ENCODE results near the gene PPM1H. TPM values are rescaled to one million over a fixed set of nuclear protein-coding genes. Genes with fewer than 3 reads are reported as not detected.
"Not testable (repeated sequence)": the region's sequence is repeated elsewhere in the genome, so short reads cannot be mapped to it uniquely, and the experiment has no call there.

The PPM1H gene
- total RNA-seq, 1 donor from 2014 or later: not detected

DNA sequence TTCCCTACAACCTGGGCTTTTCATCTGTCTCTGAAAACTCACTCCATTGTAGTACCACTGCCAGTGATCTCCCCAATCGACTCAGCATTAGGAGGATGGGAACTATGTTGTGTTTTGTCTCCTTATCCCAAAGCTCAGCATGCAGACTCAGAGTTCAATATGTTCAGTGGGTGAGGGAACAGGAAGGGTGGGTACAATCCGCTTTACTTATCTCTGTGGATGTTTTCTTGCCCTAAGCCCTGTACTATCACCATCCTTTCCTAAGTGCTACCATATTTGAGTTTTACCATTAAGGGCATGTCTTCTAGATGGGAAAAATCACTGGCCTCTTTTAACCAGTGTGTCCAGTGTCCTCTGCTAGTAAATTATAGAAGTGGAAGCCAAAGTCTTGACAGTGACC, 107.1 kb downstream of the PPM1H start:
- Mint-ChIP-seq H3K36me3 (ENCODE audit: low read depth) (no peaks in the 10 kb centered on the region), H3K9me3 (no peaks in the 10 kb centered on the region), H3K4me3 (no peak overlapping the region), H3K27me3 (ENCODE audit: insufficient read depth) (peaks cover 7% of the 10 kb centered on the region), H3K27ac (no peak overlapping the region), H3K4me1 (ENCODE audit: low read depth) (no peaks in the 10 kb centered on the region)
- no peak for DNase-seq (ENCODE audit: low spot score)
- intact Hi-C loops (cut with micrococcal nuclease): no loop called here

DNA sequence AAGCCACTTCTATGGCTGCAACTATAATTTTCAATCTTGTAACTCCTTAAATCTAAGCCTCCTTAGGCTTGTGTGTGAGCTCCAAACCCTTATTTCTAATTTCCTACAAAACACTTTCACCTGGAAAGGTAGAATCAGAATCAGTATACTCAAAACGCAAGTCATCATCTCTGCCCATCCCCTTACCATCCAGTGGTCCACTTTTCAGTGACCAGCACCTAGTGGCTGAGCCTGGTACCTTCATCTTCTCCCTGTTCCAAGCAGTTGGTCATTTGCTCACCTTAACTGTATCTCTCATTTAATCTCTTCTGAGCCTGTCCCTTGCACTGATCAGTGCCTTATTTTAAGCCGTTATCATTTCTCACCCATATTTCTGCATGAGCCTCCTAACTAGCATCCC, 107.9 kb downstream of the PPM1H start:
- intact Hi-C loops (cut with micrococcal nuclease): no loop called here
- Mint-ChIP-seq H3K36me3 (ENCODE audit: low read depth) (no peaks in the 10 kb centered on the region), H3K9me3 (no peaks in the 10 kb centered on the region), H3K27me3 (ENCODE audit: insufficient read depth) (peaks cover 12% of the 10 kb centered on the region), H3K27ac (no peak overlapping the region), H3K4me1 (ENCODE audit: low read depth) (no peaks in the 10 kb centered on the region), H3K4me3 (no peak overlapping the region)
- no peak for DNase-seq (ENCODE audit: low spot score)

DNA sequence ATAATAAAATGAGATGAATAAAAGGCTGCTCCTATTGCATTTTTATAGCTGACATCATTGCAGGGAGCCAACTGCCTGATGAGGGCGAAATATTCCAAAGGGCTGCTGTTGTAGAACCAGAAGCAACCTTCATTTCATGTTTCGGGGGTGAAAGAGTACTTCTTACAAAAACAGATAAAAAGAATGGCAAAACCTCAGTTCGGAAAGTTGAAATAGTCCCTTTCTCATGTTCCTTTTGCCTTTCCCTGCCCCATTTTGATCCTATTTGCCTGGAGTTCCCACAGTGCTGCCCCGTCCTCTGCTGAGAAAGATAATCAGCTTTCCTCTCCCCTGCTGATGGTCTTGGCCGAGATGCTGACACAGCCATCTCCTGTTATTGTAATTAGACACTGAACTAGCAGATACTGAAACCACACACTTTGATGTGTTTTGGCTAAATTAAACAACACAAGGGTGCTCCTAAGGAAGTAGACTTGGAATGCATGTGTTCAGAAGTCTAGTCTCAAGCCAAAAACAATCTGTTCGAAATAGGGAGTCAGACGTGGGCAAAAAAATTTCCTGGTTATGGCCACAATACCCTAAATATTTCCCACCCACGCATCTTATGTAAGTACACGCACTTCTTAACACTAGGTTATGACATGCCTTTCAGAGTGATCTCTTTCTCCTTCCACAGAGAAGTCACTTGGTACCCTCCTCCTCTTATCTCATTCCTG, 117.2 kb downstream of the PPM1H start:
- intact Hi-C loops (cut with micrococcal nuclease): no loop called here
- Mint-ChIP-seq H3K4me3 (no peak overlapping the region), H3K36me3 (ENCODE audit: low read depth) (no peaks in the 10 kb centered on the region), H3K27me3 (ENCODE audit: insufficient read depth) (peaks cover 29% of the 10 kb centered on the region), H3K9me3 (no peaks in the 10 kb centered on the region), H3K4me1 (ENCODE audit: low read depth) (peaks cover 14% of the 10 kb centered on the region), H3K27ac (no peak overlapping the region)
- no peak for DNase-seq (ENCODE audit: low spot score)

DNA sequence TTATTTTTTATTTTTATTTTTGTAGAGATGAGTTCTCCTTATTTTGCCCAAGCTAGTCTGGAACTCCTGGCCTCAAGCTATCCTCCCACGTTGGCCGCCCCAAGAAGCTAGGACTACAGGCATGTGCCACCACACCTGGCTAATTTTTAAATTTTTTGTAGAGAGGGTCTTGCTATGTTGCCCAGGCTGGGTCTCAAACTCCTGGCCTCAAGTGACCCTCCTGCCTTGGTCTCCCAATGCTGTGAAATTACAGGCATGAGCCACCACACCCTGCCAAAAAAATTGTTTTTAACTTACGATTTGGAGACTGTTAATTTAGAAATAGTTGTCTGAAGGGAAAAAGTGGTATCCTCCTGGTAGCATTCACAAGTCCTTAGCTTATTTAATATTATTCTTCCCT, 120.7 kb downstream of the PPM1H start:
- no peak for DNase-seq (ENCODE audit: low spot score)
- intact Hi-C loops (cut with micrococcal nuclease): loop anchor here (5.0 kb wide), 1 partner anchor 377 kb away; no protein-coding TSS in a partner anchor
- H3K4me1 Mint-ChIP-seq (ENCODE audit: low read depth): peaks cover 16% of the 10 kb centered on the region
- H3K27ac Mint-ChIP-seq: no peak overlapping the region
- no peaks in the 10 kb centered on the region for H3K9me3 Mint-ChIP-seq
- peaks cover 27% of the 10 kb centered on the region for H3K27me3 Mint-ChIP-seq (ENCODE audit: insufficient read depth)
- H3K4me3 Mint-ChIP-seq: no peak overlapping the region
- H3K36me3 Mint-ChIP-seq (ENCODE audit: low read depth): no peaks in the 10 kb centered on the region

DNA sequence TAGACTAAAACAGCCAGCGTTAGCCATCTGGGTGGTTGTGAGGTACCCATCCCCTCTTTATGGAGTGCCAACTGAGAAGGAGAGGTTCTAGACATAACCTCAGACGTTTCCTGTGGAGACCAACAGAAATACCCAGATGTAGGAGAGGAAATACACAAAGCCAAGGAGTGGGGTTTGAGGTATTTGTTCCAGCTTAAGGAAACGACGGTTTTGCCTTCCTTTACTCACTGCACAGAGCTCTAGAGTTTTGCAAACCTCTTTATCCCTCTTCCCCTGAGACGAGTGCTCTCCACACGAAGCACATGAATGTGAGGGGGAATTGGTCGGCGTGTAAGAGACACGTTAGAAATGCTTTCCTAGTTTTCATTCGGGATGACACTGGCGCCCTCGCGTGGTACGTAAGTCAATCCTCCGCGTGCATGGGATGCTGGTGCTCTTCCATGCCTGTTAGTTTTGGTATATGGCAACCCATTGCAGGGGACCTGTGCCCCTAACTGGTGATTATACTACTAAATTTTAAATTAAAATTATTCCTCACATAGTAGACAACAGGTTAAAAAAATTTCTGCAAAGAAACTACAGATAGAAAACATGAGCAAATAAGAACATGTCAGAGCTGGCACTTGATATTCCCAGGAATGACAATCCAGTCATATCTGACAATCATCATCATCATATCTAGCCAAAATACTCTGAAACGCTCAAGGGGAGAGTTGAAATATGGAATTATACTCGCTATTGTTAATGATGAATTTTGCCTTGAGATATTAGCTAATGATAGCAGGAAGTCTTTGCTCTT, 121.7 kb downstream of the PPM1H start:
- no peaks in the 10 kb centered on the region for H3K36me3 Mint-ChIP-seq (ENCODE audit: low read depth)
- intact Hi-C loops (cut with micrococcal nuclease): loop anchor here (5.0 kb wide), 1 partner anchor 376 kb away; no protein-coding TSS in a partner anchor
- H3K4me3 Mint-ChIP-seq: no peak overlapping the region
- no peaks in the 10 kb centered on the region for H3K9me3 Mint-ChIP-seq
- no peak overlapping the region for H3K27ac Mint-ChIP-seq
- H3K27me3 Mint-ChIP-seq (ENCODE audit: insufficient read depth): peaks cover 25% of the 10 kb centered on the region
- DNase-seq (ENCODE audit: low spot score): peak; percentile 7
- H3K4me1 Mint-ChIP-seq (ENCODE audit: low read depth): peaks cover 22% of the 10 kb centered on the region

DNA sequence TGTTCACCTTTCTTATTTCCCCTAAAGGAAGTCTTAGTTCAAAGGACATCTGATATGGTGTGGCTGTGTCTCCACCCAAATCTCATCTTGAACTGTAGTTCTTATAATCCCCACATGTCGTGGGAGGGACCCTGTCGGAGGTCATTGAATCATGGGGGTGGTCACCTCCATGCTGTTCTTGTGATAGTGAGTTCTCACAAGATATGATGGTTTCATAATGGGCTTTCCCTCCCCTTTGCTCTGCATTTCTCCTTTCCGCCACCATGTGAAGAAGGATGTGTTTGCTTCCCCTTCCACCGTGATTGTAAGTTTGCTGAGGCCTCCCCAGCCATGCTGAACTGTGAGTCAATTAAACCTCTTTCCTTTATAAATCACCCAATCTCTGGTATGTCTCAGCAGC, 123.5 kb downstream of the PPM1H start:
- intact Hi-C loops (cut with micrococcal nuclease): loop anchor here (5.0 kb wide), 1 partner anchor 374 kb away; no protein-coding TSS in a partner anchor
- H3K27ac Mint-ChIP-seq; H3K4me3 Mint-ChIP-seq; DNase-seq (ENCODE audit: low spot score); H3K9me3 Mint-ChIP-seq; H3K36me3 Mint-ChIP-seq (ENCODE audit: low read depth): not testable (repeated sequence)
- Mint-ChIP-seq H3K4me1 (ENCODE audit: low read depth) (peaks cover 18% of the 10 kb centered on the region), H3K27me3 (ENCODE audit: insufficient read depth) (peaks cover 19% of the 10 kb centered on the region)

DNA sequence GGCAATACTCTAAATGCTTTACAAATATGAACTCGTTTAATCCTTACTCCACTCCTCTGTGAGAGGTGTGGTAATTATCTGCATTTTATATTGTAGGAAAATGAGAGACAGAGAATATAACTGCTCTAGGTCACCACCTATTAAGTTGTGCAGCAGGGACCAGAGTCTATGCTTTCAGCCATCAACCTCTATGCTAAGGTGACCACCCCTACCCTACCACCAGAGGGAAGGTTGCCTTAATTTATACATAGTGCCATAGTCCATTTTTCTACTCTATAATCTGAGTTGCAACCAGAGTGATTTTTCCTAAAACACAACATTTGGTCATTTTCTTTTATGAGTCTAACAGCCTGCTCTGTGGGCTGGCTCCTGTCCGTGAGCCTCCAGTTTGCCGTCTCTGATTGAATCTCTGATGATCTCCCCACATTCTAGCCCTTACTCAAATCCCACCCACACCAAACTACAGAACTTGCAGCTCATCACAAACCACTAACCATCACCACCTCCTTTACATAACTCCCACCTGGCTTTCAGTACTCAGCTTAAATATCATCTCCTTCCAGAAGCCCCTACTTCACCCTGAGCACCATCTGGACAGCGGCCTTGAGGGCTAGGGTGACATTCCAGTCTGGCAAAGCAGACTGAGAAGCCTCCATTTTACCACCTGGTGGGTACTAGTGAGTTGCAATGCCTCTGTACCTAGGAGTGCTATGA, 126.6 kb downstream of the PPM1H start:
- H3K36me3 Mint-ChIP-seq (ENCODE audit: low read depth): no peaks in the 10 kb centered on the region
- intact Hi-C loops (cut with micrococcal nuclease): no loop called here
- H3K4me3 Mint-ChIP-seq: no peak overlapping the region
- DNase-seq (ENCODE audit: low spot score): no peak
- H3K9me3 Mint-ChIP-seq: no peaks in the 10 kb centered on the region
- H3K4me1 Mint-ChIP-seq (ENCODE audit: low read depth): peaks cover 16% of the 10 kb centered on the region
- no peak overlapping the region for H3K27ac Mint-ChIP-seq
- peaks cover 3% of the 10 kb centered on the region for H3K27me3 Mint-ChIP-seq (ENCODE audit: insufficient read depth)

DNA sequence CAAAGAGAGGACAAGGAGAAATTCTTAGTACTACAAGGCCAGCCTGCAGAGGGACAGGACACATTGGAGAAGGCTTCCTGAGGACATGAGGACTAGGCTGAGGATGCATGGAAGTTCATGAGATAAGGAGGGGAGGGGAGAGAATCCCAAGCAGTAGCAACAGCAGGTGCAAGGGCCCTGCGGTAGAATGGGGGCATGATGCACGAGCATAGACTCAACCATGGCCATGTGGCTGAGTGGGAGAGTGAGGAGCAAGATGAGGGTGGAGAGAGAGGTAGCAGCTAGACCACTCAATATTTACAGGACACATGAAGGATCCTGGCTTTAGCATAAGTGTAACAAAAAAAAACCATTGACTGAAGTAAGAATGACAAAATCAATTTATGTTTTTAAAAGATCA, 128.1 kb downstream of the PPM1H start:
- Mint-ChIP-seq H3K4me3 (no peak overlapping the region), H3K9me3 (no peaks in the 10 kb centered on the region), H3K27me3 (ENCODE audit: insufficient read depth) (peaks cover 2% of the 10 kb centered on the region), H3K36me3 (ENCODE audit: low read depth) (no peaks in the 10 kb centered on the region), H3K4me1 (ENCODE audit: low read depth) (peaks cover 8% of the 10 kb centered on the region), H3K27ac (no peak overlapping the region)
- DNase-seq (ENCODE audit: low spot score): no peak
- intact Hi-C loops (cut with micrococcal nuclease): no loop called here

DNA sequence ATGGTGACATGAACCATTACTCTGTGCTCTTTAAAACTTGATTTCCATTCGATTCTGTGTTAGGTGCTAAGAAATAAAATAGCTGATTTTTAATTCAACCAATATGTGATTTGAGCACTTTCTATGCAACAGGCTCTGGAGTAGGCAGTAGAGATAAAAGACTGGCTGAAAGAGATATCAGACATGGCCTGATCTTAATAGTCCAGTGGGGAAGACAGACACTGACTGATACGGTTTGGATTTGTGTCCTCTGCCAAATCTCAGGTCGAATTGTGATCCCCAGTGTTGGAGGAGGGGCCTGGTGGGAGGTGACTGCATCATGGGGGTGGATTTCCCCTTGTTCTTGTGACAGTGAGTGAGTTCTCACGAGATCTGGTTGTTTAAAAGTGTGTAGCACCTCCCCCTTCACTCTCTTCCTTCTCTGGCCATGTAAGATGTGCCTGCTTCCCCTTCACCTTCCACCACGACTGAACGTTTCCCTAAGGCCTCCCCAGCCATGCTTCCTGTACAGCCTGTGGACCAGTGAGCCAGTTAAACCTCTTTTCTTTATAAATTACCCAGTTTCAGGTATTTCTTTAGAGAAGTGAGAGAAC, 128.6 kb downstream of the PPM1H start:
- H3K27ac Mint-ChIP-seq: no peak overlapping the region
- H3K36me3 Mint-ChIP-seq (ENCODE audit: low read depth): no peaks in the 10 kb centered on the region
- intact Hi-C loops (cut with micrococcal nuclease): no loop called here
- H3K27me3 Mint-ChIP-seq (ENCODE audit: insufficient read depth): peaks cover 2% of the 10 kb centered on the region
- no peak for DNase-seq (ENCODE audit: low spot score)
- H3K4me3 Mint-ChIP-seq: no peak overlapping the region
- H3K9me3 Mint-ChIP-seq: no peaks in the 10 kb centered on the region
- peaks cover 8% of the 10 kb centered on the region for H3K4me1 Mint-ChIP-seq (ENCODE audit: low read depth)

DNA sequence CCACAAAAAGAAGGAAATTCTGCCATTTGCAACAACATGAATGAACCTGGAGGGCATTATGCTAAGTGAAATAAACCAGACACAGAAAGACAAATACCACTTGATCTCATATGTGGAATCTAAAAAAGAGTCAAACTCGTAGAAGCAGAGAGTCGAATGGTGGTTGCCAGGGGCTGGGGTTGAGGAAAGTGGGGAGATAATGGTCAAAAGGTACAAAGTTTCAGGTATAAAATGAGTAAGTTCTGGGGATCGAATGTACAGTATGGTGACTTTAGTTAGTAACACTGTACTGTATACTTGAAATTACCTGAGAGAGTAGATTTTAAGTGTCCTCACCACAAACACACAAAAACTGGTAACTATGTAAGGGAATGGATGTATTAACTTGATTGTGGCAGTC, 129.4 kb downstream of the PPM1H start:
- peaks cover 2% of the 10 kb centered on the region for H3K27me3 Mint-ChIP-seq (ENCODE audit: insufficient read depth)
- H3K4me1 Mint-ChIP-seq (ENCODE audit: low read depth): peaks cover 8% of the 10 kb centered on the region
- H3K9me3 Mint-ChIP-seq: no peaks in the 10 kb centered on the region
- no peak overlapping the region for H3K27ac Mint-ChIP-seq
- intact Hi-C loops (cut with micrococcal nuclease): no loop called here
- no peak overlapping the region for H3K4me3 Mint-ChIP-seq
- DNase-seq (ENCODE audit: low spot score): no peak
- no peaks in the 10 kb centered on the region for H3K36me3 Mint-ChIP-seq (ENCODE audit: low read depth)

DNA sequence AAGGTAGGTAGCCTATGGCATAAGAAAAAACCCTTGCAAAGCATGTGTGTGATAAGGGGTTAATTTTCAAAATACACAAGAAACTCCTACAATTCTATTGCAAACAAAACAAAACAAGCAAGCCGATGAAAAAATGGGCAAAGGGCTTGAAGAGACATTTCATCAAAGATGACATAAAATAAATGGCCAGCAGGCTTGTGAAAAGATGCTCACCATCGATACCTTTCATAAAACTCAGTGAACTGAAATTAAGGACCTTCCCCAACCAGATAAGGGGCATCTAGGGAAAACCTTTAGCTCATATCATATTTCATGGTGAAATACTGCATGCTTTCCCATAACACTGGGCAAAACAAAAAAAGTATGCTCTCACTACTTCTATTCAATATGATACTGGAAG, 131.2 kb downstream of the PPM1H start:
- H3K4me1 Mint-ChIP-seq (ENCODE audit: low read depth): peaks cover 7% of the 10 kb centered on the region
- no peaks in the 10 kb centered on the region for H3K27me3 Mint-ChIP-seq (ENCODE audit: insufficient read depth)
- no peak overlapping the region for H3K27ac Mint-ChIP-seq
- intact Hi-C loops (cut with micrococcal nuclease): no loop called here
- no peak for DNase-seq (ENCODE audit: low spot score)
- no peak overlapping the region for H3K4me3 Mint-ChIP-seq
- H3K9me3 Mint-ChIP-seq: no peaks in the 10 kb centered on the region
- H3K36me3 Mint-ChIP-seq (ENCODE audit: low read depth): no peaks in the 10 kb centered on the region

DNA sequence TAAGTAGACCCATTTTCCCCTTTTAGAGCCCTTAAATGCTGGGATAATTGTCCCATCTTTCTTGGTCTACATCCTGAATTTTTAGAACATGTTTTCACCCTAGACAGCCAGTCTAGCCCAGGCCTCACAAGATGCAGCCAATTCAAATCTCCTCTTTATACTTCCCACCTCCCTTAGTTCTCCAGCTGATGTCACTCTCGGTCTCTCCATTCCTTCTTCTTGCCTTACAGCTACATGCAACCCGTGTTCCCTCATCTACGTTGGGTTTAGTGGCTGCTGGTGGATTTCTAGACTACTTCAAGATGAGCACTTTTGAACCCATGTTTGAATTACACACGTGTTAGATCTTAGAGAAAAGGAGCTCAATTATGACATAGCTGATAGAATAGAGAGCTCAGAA, 132.0 kb downstream of the PPM1H start:
- no peak for DNase-seq (ENCODE audit: low spot score)
- no peaks in the 10 kb centered on the region for H3K27me3 Mint-ChIP-seq (ENCODE audit: insufficient read depth)
- no peak overlapping the region for H3K27ac Mint-ChIP-seq
- H3K9me3 Mint-ChIP-seq: no peaks in the 10 kb centered on the region
- H3K36me3 Mint-ChIP-seq (ENCODE audit: low read depth): no peaks in the 10 kb centered on the region
- no peak overlapping the region for H3K4me3 Mint-ChIP-seq
- intact Hi-C loops (cut with micrococcal nuclease): no loop called here
- no peaks in the 10 kb centered on the region for H3K4me1 Mint-ChIP-seq (ENCODE audit: low read depth)

DNA sequence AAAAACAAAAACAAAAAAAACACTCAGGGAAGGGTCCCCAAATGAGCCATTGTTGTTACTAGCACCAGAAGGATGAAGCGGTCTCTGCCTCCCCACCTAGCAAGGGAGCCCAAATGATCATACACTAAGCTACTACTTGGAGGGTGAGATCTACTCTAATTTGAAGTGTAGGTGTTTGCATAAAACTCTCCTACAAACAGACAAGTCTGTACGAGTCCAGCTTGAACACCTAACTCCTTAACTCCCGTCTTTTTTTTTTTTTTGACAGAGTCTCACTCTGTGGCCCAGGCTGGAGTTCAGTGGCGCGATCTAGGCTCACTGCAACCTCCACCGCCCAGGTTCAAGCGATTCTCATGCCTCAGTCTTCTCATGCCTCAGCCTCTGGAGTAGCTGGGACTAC, 132.6 kb downstream of the PPM1H start:
- H3K27me3 Mint-ChIP-seq (ENCODE audit: insufficient read depth): peaks cover 2% of the 10 kb centered on the region
- H3K4me3 Mint-ChIP-seq: no peak overlapping the region
- intact Hi-C loops (cut with micrococcal nuclease): no loop called here
- H3K4me1 Mint-ChIP-seq (ENCODE audit: low read depth): no peaks in the 10 kb centered on the region
- no peak for DNase-seq (ENCODE audit: low spot score)
- no peaks in the 10 kb centered on the region for H3K36me3 Mint-ChIP-seq (ENCODE audit: low read depth)
- H3K27ac Mint-ChIP-seq: no peak overlapping the region
- no peaks in the 10 kb centered on the region for H3K9me3 Mint-ChIP-seq
